K562 (cell line): Measurements from ENCODE around the gene ATF4. TPM values are rescaled to one million over a fixed set of nuclear protein-coding genes. Genes with fewer than 3 reads are reported as not detected.

Experiments used
- ATAC-seq: fragments of 200-7000 bp; cut with Tn5 transposase; 3 replicates; pipeline ENCODE4 v1.9.1; 2020; ENCODE audit warnings: moderate library complexity
- BruUV-seq: library from RNA; stranded (reverse); fragments of 400-500 nt; replicated peaks from 2 replicates; lab custom pipeline; 2021; lab: Mats Ljungman, UMichigan
- CTCF ChIA-PET: fragments of 300-600 bp; formaldehyde crosslinking; extraction: SDS; loops from one replicate; lab custom pipeline; 2021; ENCODE audit warnings: low intra/inter-chr PET ratio; lab: Yijun Ruan, JAX
- POLR2A ChIA-PET: fragments of 300-600, 350-650 bp; sonication (Branson Sonifier 250); formaldehyde crosslinking; extraction: SDS; loops from one replicate; lab custom pipeline; 2021; ENCODE audit warnings: antibody characterized with exemption, inconsistent platforms; lab: Yijun Ruan, JAX
- DNase-seq, 4 experiments: peaks; one replicate each; pipeline versions ENCODE4 v3.0.0 to v3.0.0-alpha.2; 2011 to 2018; ENCODE audit warnings: low spot score in 3 of 4, mixed read lengths in 3 of 4; ENCODE audit errors: extremely low read depth in 1 of 4
- FAIRE-seq: peaks from 2 replicates; lab custom pipeline; 2011; peaks lifted over from hg19 to GRCh38; lab: Jason Lieb, UNC
- H2AFZ ChIP-seq: 2 replicates; pipeline ENCODE4 v1.6.0; 2011; ENCODE audit warnings: low read depth, low read length, control low read depth, inconsistent platforms
- H3K27ac ChIP-seq: fragments of 200-600 bp; 3 replicates; pipeline ENCODE4 v1.8.0; 2011; ENCODE audit warnings: low read depth, mild to moderate bottlenecking, control low read depth, inconsistent platforms, low read length, moderate library complexity, mixed read lengths; ENCODE audit errors: extremely low read depth
- H3K27me3 ChIP-seq, 2 experiments: fragments of 300-600 bp in 1 of 2; 2 replicates in 1 of 2; 3 replicates in 1 of 2; pipeline versions ENCODE4 v1.6.0 to v1.8.0; 2011; ENCODE audit warnings: inconsistent platforms in 2 of 2, low read length in 2 of 2, mild to moderate bottlenecking in 1 of 2, mixed read lengths in 1 of 2, moderate library complexity in 1 of 2; ENCODE audit not compliant: control insufficient read depth in 2 of 2, insufficient read depth in 2 of 2
- H3K36me3 ChIP-seq: fragments of 300-600 bp; 3 replicates; pipeline ENCODE4 v1.8.0; 2011; ENCODE audit warnings: mild to moderate bottlenecking, low read length, inconsistent platforms; ENCODE audit not compliant: control insufficient read depth, insufficient read depth
- H3K4me1 ChIP-seq, 2 experiments: fragments of 200-600 bp in 1 of 2; replicated peaks in 1 of 2; 2 replicates in 1 of 2; 3 replicates in 1 of 2; pipeline versions ENCODE4 v1.5.1 to v1.8.0; 2011; ENCODE audit warnings: inconsistent platforms in 2 of 2, low read length in 2 of 2, mild to moderate bottlenecking in 1 of 2, mixed read lengths in 1 of 2, moderate library complexity in 1 of 2; ENCODE audit not compliant: control insufficient read depth in 2 of 2, insufficient read depth in 2 of 2
- H3K4me2 ChIP-seq: 2 replicates; pipeline ENCODE4 v1.6.1; 2011; ENCODE audit warnings: low read length, control low read depth, inconsistent platforms, mixed read lengths; ENCODE audit not compliant: insufficient read depth
- H3K4me3 ChIP-seq: fragments of 200-600 bp; sonication (generic), shearing (Covaris generic); 2 replicates; pipeline ENCODE4 v1.5.1; 2016; ENCODE audit warnings: control low read depth, inconsistent platforms
- H3K79me2 ChIP-seq: fragments of 200-600 bp; 3 replicates; pipeline ENCODE4 v1.8.0; 2011; ENCODE audit warnings: low read length, inconsistent platforms; ENCODE audit not compliant: control insufficient read depth, insufficient read depth
- H3K9ac ChIP-seq, 2 experiments: 2 replicates each; pipeline versions ENCODE4 v1.6.0 to v1.6.1; 2011; ENCODE audit warnings: low read depth in 2 of 2, low read length in 2 of 2, control low read depth in 1 of 2, inconsistent platforms in 1 of 2, mild to moderate bottlenecking in 1 of 2, mixed read lengths in 1 of 2; ENCODE audit not compliant: insufficient read depth in 1 of 2
- H3K9me1 ChIP-seq: one replicate; pipeline ENCODE4 v1.6.0; 2011; ENCODE audit warnings: inconsistent platforms, mild to moderate bottlenecking, low read length, moderate library complexity; ENCODE audit not compliant: control insufficient read depth, insufficient read depth
- H3K9me3 ChIP-seq: replicated peaks from 2 replicates; pipeline ENCODE4 v1.5.1; 2011; ENCODE audit warnings: low read depth, low read length, inconsistent platforms; ENCODE audit not compliant: control insufficient read depth, insufficient read depth
- H4K20me1 ChIP-seq: replicated peaks from 2 replicates; pipeline ENCODE4 v1.6.1; 2011; ENCODE audit warnings: low read length, inconsistent platforms, mixed read lengths; ENCODE audit not compliant: control insufficient read depth, insufficient read depth
- ERF ChIP-seq: fragments of 450-650 bp; formaldehyde crosslinking; IDR thresholded peaks from 2 replicates; pipeline ENCODE4 v1.4.0; 2020; ENCODE audit warnings: mild to moderate bottlenecking, mixed read lengths
- HIVEP1 ChIP-seq: fragments of 250-450 bp; sonication (Bioruptor Pico); IDR thresholded peaks from 2 replicates; pipeline ENCODE4 v1.4.0; 2020; ENCODE audit warnings: mild to moderate bottlenecking
- KDM4B ChIP-seq, 2 experiments: fragments of 450-650 bp in 1 of 2; sonication (generic) in 1 of 2; IDR thresholded peaks; 2 replicates each; pipeline ENCODE4 v1.6.1; 2016 to 2017; ENCODE audit warnings: borderline replicate concordance in 2 of 2, antibody characterized with exemption in 1 of 2, low read depth in 1 of 2, mild to moderate bottlenecking in 1 of 2
- MAFF ChIP-seq: IDR thresholded peaks from 2 replicates; pipeline ENCODE4 v1.6.1; 2012; ENCODE audit warnings: low read length, improper control_type of control experiment
- MEF2A ChIP-seq: IDR thresholded peaks from 2 replicates; pipeline ENCODE4 v1.6.1; 2011; ENCODE audit warnings: low read depth, mild to moderate bottlenecking, low read length, moderate library complexity; ENCODE audit not compliant: control insufficient read depth
- PML ChIP-seq: IDR thresholded peaks from 2 replicates; pipeline ENCODE4 v1.6.1; 2012; ENCODE audit warnings: low read length, inconsistent platforms
- RBM34 ChIP-seq: fragments of 200-400 bp; formaldehyde crosslinking; IDR thresholded peaks from 2 replicates; pipeline ENCODE4 v1.6.1; 2018; ENCODE audit warnings: low read length, borderline replicate concordance; ENCODE audit not compliant: insufficient read depth
- RHOXF2B ChIP-seq: fragments of 250-450 bp; sonication (Bioruptor Pico); conservative IDR thresholded peaks from 2 replicates; pipeline ENCODE4 v1.5.1; 2021
- STAG1 ChIP-seq: sonication (generic); formaldehyde crosslinking; IDR thresholded peaks from 2 replicates; pipeline ENCODE4 v1.5.0; 2020; ENCODE audit warnings: missing genetic modification reagents, borderline replicate concordance
- ZNF282 ChIP-seq: sonication (generic); formaldehyde crosslinking; IDR thresholded peaks from 2 replicates; pipeline ENCODE4 v1.8.1; 2023; ENCODE audit warnings: missing genetic modification reagents
- WGBS: fragments of 100-300 bp; shearing (Covaris generic); methylation state at CpG from one replicate; pipeline ENCODE4 v1.1.6; 2016; ENCODE audit warnings: low coverage, mixed read lengths; ENCODE audit not compliant: insufficient coverage; ENCODE audit errors: missing lambda C conversion rate; 5-methylcytosine and 5-hydroxymethylcytosine counted together
- in situ Hi-C: fragments of 300-500 bp; cut with MboI; formaldehyde crosslinking; loops from 4 replicates; pipeline ENCODE4 v1.15.0; 2018; ENCODE audit warnings: inconsistent platforms, mixed read lengths
- intact Hi-C: fragments of 100-400 bp; cut with micrococcal nuclease; formaldehyde crosslinking; loops from 2 replicates; pipeline ENCODE4 v1.14.2; 2022
- polyA plus RNA-seq, 8 experiments: library from polyadenylated mRNA; depleted of rRNA in 4 of 8; stranded (reverse) in 5 of 8; unstranded in 3 of 8; fragments of >200 nt; fragmentation: Nextera tagmentation in 2 of 8; fragmentation: Illumina TruSeq in 1 of 8; extraction: Ambion mirVana in 2 of 8; extraction: Trizol in 1 of 8; gene quantifications; 2 replicates each; pipeline versions ENCODE4 v1.2.1 to v1.2.3, GENCODE V29; 2011 to 2014; ENCODE audit warnings: inconsistent platforms in 1 of 8, missing spikeins in 1 of 8
- total RNA-seq, 7 experiments: library from RNA; depleted of rRNA in 6 of 7; stranded (reverse); fragments of >200 nt in 6 of 7; fragmentation: Illumina TruSeq in 2 of 7; extraction: Trizol in 2 of 7; gene quantifications; 2 replicates each; pipeline versions ENCODE4 v1.2.1 to v1.2.3, GENCODE V29; 2011 to 2021; ENCODE audit warnings: low replicate concordance in 1 of 7
- TF ChIP-seq, protein P1 (sequence below): sonication (generic); formaldehyde crosslinking; IDR thresholded peaks from 2 replicates; pipeline ENCODE4 v1.8.0; 2022; ENCODE audit warnings: missing genetic modification reagents, mild to moderate bottlenecking, borderline replicate concordance
- TF ChIP-seq, protein P2 (sequence below): fragments of 450-650 bp; formaldehyde crosslinking; IDR thresholded peaks from 2 replicates; pipeline ENCODE4 v1.4.0; 2020; ENCODE audit warnings: mild to moderate bottlenecking, moderate library complexity
- TF ChIP-seq, protein P3 (sequence below): fragments of 250-450 bp; sonication (Bioruptor Pico); IDR thresholded peaks from 2 replicates; pipeline ENCODE4 v1.4.0; 2020; ENCODE audit warnings: borderline replicate concordance
- TF ChIP-seq, protein P4 (sequence below): fragments of 250-450 bp; sonication (Bioruptor Pico); IDR thresholded peaks from 2 replicates; pipeline ENCODE4 v1.8.0; 2022; ENCODE audit warnings: inconsistent platforms

The ATF4 gene
- total and polyA plus RNA-seq, 9 of the 15 experiments (the other 6 are each of a cell fraction or from before 2014, with no cell fraction given) = 93.1 to 723 (median 355) TPM

GRCh38 chr22:39498802-39499201 is 21.6 kb upstream of the ATF4 start (continued):
- TF ChIP-seq, protein P1, sequence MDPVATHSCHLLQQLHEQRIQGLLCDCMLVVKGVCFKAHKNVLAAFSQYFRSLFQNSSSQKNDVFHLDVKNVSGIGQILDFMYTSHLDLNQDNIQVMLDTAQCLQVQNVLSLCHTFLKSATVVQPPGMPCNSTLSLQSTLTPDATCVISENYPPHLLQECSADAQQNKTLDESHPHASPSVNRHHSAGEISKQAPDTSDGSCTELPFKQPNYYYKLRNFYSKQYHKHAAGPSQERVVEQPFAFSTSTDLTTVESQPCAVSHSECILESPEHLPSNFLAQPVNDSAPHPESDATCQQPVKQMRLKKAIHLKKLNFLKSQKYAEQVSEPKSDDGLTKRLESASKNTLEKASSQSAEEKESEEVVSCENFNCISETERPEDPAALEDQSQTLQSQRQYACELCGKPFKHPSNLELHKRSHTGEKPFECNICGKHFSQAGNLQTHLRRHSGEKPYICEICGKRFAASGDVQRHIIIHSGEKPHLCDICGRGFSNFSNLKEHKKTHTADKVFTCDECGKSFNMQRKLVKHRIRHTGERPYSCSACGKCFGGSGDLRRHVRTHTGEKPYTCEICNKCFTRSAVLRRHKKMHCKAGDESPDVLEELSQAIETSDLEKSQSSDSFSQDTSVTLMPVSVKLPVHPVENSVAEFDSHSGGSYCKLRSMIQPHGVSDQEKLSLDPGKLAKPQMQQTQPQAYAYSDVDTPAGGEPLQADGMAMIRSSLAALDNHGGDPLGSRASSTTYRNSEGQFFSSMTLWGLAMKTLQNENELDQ (CRISPR knock-in tag) = no peak
- TF ChIP-seq ERF (CRISPR knock-in tag) = no peak
- TF ChIP-seq RHOXF2B (CRISPR knock-in tag) = no peak

- BruUV-seq = no TSS peak
- in situ Hi-C loops = loop anchor here (10.0 kb wide), 1 partner anchor 325 kb away; no protein-coding TSS in a partner anchor
- ChIA-PET CTCF (no interaction called here), POLR2A (interaction anchor here (8.6 kb wide), 1 partner anchor 22 kb away, joined by 106 read pairs; the partner anchor contains the start of gene ATF4)
- DNase-seq (no peak), ATAC-seq (no peak), FAIRE-seq (no peak)
- H3K27ac ChIP-seq = peak overlapping the region; percentile 49; the same call in 2 of the 3 replicates
- H3K36me3 ChIP-seq = peaks cover 26% of the 10 kb centered on the region
- 63% methylated on average over 4 of the region's 6 CpGs for WGBS
- no peak overlapping the region for H3K9ac ChIP-seq
- no peaks in the 10 kb centered on the region for H4K20me1 ChIP-seq
- peak overlapping the region; percentile 50; the same call in 1 of the 2 replicates for H2AFZ ChIP-seq
- H3K4me2 ChIP-seq = no peak overlapping the region
- H3K27me3 ChIP-seq = no peaks in the 10 kb centered on the region
- H3K79me2 ChIP-seq = peaks cover 30% of the 10 kb centered on the region
- no peak overlapping the region for H3K4me3 ChIP-seq
- H3K9me1 ChIP-seq = no peaks in the 10 kb centered on the region
- peaks cover 28 to 31% of the 10 kb centered on the region in 2 experiments for H3K4me1 ChIP-seq
- H3K9me3 ChIP-seq = no peaks in the 10 kb centered on the region
- intact Hi-C loops = no loop called here
- no peak for TF ChIP-seq MAFF
- TF ChIP-seq MEF2A = no peak
- TF ChIP-seq ZNF282 (CRISPR knock-in tag) = no peak
- TF ChIP-seq, protein P2, sequence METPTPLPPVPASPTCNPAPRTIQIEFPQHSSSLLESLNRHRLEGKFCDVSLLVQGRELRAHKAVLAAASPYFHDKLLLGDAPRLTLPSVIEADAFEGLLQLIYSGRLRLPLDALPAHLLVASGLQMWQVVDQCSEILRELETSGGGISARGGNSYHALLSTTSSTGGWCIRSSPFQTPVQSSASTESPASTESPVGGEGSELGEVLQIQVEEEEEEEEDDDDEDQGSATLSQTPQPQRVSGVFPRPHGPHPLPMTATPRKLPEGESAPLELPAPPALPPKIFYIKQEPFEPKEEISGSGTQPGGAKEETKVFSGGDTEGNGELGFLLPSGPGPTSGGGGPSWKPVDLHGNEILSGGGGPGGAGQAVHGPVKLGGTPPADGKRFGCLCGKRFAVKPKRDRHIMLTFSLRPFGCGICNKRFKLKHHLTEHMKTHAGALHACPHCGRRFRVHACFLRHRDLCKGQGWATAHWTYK (CRISPR knock-in tag) = no peak
- TF ChIP-seq KDM4B (IDR thresholded peaks at IDR 0.05; ENCODE audit: borderline replicate concordance in 2 of 2, low read depth in 1 of 2) = no peak
- TF ChIP-seq HIVEP1 = no peak
- TF ChIP-seq PML = no peak
- TF ChIP-seq, protein P3, sequence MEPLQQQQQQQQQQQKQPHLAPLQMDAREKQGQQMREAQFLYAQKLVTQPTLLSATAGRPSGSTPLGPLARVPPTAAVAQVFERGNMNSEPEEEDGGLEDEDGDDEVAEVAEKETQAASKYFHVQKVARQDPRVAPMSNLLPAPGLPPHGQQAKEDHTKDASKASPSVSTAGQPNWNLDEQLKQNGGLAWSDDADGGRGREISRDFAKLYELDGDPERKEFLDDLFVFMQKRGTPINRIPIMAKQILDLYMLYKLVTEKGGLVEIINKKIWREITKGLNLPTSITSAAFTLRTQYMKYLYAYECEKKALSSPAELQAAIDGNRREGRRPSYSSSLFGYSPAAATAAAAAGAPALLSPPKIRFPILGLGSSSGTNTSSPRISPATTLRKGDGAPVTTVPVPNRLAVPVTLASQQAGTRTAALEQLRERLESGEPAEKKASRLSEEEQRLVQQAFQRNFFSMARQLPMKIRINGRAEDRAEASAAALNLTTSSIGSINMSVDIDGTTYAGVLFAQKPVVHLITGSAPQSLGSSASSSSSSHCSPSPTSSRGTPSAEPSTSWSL = no peak
- no peak for TF ChIP-seq RBM34
- no peak for TF ChIP-seq STAG1 (CRISPR knock-in tag)
- TF ChIP-seq, protein P4, sequence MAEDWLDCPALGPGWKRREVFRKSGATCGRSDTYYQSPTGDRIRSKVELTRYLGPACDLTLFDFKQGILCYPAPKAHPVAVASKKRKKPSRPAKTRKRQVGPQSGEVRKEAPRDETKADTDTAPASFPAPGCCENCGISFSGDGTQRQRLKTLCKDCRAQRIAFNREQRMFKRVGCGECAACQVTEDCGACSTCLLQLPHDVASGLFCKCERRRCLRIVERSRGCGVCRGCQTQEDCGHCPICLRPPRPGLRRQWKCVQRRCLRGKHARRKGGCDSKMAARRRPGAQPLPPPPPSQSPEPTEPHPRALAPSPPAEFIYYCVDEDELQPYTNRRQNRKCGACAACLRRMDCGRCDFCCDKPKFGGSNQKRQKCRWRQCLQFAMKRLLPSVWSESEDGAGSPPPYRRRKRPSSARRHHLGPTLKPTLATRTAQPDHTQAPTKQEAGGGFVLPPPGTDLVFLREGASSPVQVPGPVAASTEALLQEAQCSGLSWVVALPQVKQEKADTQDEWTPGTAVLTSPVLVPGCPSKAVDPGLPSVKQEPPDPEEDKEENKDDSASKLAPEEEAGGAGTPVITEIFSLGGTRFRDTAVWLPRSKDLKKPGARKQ = no peak
Observed at GRCh38 chr22:39500101-39500500, 20.3 kb upstream of the ATF4 start.
